ENCODE data around the gene PIK3AP1. TPM values are rescaled to one million over a fixed set of nuclear protein-coding genes. Genes with fewer than 3 reads are reported as not detected.

Gene PIK3AP1
- total RNA-seq, 4 donors from 2014 or later = 3.1 to 15.5 (median 5.5) TPM

GRCh38 chr10:96656839-96657238 is 63.5 kb downstream of the PIK3AP1 start:
- Histone ChIP-seq H3K27me3 (no peaks in the 10 kb centered on the region), H3K4me1 (no peaks in the 10 kb centered on the region), H3K9me3 (no peaks in the 10 kb centered on the region), H3K27ac (no peak overlapping the region), H3K36me3 (no peaks in the 10 kb centered on the region), H3K4me3 (no peak overlapping the region)
- ATAC-seq = peak; percentile 43
- no peak for TF ChIP-seq POLR2A (IDR thresholded peaks at IDR 0.05)
- TF ChIP-seq, protein P1, sequence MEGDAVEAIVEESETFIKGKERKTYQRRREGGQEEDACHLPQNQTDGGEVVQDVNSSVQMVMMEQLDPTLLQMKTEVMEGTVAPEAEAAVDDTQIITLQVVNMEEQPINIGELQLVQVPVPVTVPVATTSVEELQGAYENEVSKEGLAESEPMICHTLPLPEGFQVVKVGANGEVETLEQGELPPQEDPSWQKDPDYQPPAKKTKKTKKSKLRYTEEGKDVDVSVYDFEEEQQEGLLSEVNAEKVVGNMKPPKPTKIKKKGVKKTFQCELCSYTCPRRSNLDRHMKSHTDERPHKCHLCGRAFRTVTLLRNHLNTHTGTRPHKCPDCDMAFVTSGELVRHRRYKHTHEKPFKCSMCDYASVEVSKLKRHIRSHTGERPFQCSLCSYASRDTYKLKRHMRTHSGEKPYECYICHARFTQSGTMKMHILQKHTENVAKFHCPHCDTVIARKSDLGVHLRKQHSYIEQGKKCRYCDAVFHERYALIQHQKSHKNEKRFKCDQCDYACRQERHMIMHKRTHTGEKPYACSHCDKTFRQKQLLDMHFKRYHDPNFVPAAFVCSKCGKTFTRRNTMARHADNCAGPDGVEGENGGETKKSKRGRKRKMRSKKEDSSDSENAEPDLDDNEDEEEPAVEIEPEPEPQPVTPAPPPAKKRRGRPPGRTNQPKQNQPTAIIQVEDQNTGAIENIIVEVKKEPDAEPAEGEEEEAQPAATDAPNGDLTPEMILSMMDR (IDR thresholded peaks at IDR 0.05) = no peak
- TF ChIP-seq EP300 (IDR thresholded peaks at IDR 0.05) = no peak
- TF ChIP-seq POLR2AphosphoS5 (IDR thresholded peaks at IDR 0.05) = no peak
- WGBS, 2 donors (ENCODE audit: low coverage in 1 of 2) = 60 to 85% methylated on average over 1 to 9 of the region's 9 CpGs

DNA sequence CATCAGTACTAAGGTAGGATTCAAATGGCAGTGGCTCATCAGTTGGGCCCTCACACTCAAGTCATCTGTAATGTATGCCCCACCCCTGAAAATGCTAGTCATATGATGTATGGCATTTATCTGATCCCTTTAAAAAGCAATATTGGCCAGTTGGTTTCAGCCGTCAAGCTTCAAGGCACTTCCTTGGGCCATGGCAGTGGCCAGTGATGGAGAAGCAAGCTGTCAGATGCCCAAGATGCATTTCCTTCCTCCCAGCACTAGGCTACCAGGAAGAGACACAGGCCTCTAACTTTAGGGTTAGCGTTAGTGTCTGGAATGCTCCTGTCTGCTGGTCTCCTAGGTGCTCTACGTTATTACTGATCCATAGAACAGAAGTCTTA is 64.1 kb downstream of the PIK3AP1 start:
- Histone ChIP-seq H3K4me1 (no peaks in the 10 kb centered on the region), H3K27me3 (no peaks in the 10 kb centered on the region), H3K27ac (no peak overlapping the region), H3K36me3 (no peaks in the 10 kb centered on the region), H3K4me3 (no peak overlapping the region), H3K9me3 (no peaks in the 10 kb centered on the region)
- TF ChIP-seq, protein P1 (IDR thresholded peaks at IDR 0.05) = no peak
- TF ChIP-seq POLR2AphosphoS5 (IDR thresholded peaks at IDR 0.05) (no peak), EP300 (IDR thresholded peaks at IDR 0.05) (no peak), POLR2A (IDR thresholded peaks at IDR 0.05) (no peak)
- no peak for ATAC-seq
- 80 to 100% methylated on average over 1 of the region's 3 CpGs for WGBS, 2 donors (ENCODE audit: low coverage in 1 of 2)

DNA sequence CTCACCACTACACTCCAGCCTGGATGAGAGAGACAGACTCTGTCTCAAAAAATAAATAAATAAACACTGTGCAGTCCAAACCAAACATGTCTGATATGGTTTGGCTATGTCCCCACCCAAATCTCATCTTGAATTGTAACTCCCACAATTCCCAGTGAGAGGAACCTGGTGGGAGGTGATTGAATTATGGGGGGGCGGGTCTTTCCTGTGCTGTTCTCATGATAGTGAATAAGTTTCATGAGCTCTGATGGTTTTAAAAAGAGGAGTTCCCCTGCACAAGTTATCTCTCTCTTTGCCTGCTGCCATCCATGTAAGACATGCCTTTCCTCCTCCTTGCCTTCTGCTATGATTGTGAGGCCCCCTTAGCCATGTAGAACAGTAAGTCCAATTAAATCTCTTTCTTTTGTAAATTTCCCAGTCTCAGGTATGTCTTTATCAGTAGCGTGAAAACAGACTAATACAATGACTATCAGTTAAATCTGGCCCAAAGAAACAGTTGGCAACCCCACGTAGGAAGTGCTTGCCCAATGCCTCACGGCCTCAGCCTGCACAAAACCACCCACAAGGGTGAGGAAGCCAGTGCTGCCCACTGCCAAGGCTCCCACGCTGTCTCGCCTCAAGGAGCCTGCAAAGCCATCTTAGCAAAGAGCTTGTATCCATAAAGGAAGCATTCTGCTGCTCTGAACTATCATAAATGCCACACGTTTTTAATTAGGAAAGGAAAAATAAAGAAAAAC is 64.7 kb downstream of the PIK3AP1 start:
- Histone ChIP-seq H3K27ac (no peak overlapping the region), H3K9me3 (no peaks in the 10 kb centered on the region), H3K4me3 (no peak overlapping the region), H3K27me3 (no peaks in the 10 kb centered on the region), H3K36me3 (no peaks in the 10 kb centered on the region), H3K4me1 (no peaks in the 10 kb centered on the region)
- WGBS, 2 donors (ENCODE audit: low coverage in 1 of 2) = 76 to 81% methylated on average over 4 to 6 of the region's 7 CpGs
- TF ChIP-seq EP300 (IDR thresholded peaks at IDR 0.05) (no peak), POLR2AphosphoS5 (IDR thresholded peaks at IDR 0.05) (no peak)
- TF ChIP-seq, protein P1 (IDR thresholded peaks at IDR 0.05) = no peak
- no peak for ATAC-seq

DNA sequence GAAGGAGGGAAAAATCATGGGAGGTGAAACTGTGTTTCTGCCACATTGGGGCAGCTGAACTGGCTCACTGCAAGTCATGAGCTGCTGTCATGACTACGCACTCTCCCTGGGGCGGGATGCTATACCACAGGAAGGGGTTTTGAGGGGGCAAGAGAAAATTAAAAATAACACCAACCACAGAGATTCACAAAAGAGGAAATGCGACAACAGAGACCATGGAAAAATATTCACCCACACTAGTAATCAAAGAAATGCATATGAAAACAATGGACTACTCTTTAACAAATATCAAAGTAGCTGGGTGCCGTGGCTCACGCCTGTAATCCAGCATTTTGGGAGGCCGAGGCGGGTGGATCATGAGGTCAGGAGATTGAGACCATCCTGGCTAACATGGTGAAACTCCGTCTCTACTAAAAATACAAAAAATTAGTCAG is 68.3 kb downstream of the PIK3AP1 start:
- TF ChIP-seq, protein P1 (IDR thresholded peaks at IDR 0.05) = no peak
- TF ChIP-seq POLR2AphosphoS5 (IDR thresholded peaks at IDR 0.05) (no peak), POLR2A (IDR thresholded peaks at IDR 0.05) (no peak), EP300 (IDR thresholded peaks at IDR 0.05) (no peak)
- Histone ChIP-seq H3K36me3 (no peaks in the 10 kb centered on the region), H3K4me3 (no peak overlapping the region), H3K9me3 (no peaks in the 10 kb centered on the region), H3K27ac (no peak overlapping the region), H3K4me1 (no peaks in the 10 kb centered on the region), H3K27me3 (no peaks in the 10 kb centered on the region)
- 79 to 83% methylated on average over 7 to 8 of the region's 8 CpGs for WGBS, 2 donors (ENCODE audit: low coverage in 1 of 2)
- no peak for ATAC-seq

DNA sequence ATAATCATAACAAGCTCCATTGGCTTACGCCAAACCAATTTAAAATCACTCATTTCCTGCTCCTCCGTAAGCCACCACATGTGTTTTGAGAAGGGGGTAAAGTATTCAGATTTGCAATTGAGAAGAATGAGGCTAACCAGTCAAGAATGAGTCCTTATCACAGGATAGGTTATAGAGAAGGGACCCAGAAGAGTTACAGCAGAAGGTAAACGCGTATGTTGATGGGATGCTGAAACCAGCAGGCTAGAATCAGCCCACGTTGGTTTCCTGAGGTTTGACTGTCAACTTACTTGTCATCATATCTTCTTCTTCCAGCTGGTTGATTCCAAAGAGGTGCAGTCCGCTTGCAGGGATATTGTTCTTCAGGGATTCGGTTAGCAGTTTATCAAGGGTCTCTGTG is 69.4 kb downstream of the PIK3AP1 start:
- H3K27ac ChIP-seq = no peak overlapping the region
- H3K4me1 ChIP-seq = no peaks in the 10 kb centered on the region
- no peaks in the 10 kb centered on the region for H3K27me3 ChIP-seq
- ATAC-seq = no peak
- no peaks in the 10 kb centered on the region for H3K9me3 ChIP-seq
- TF ChIP-seq, protein P1 (IDR thresholded peaks at IDR 0.05) = no peak
- TF ChIP-seq POLR2AphosphoS5 (IDR thresholded peaks at IDR 0.05) (no peak), POLR2A (IDR thresholded peaks at IDR 0.05) (no peak), EP300 (IDR thresholded peaks at IDR 0.05) (no peak)
- no peaks in the 10 kb centered on the region for H3K36me3 ChIP-seq
- WGBS, 2 donors (ENCODE audit: low coverage in 1 of 2) = 76 to 77% methylated on average over 7 of the region's 7 CpGs
- no peak overlapping the region for H3K4me3 ChIP-seq

Measured in gastroesophageal sphincter (tissue), 4 donors.